Inflammatory macrophage (primary cell): ENCODE data around the gene ATP2B2.
A peak's percentile ranks its signal among the peaks of the same experiment; 100 is the strongest.
"Not testable (repeated sequence)": the region's sequence is repeated elsewhere in the genome, so short reads cannot be mapped to it uniquely, and the experiment has no call there.

Experiments used
- DNase-seq, 2 donors: peaks; one replicate each; pipeline ENCODE4 v3.0.0-alpha.2; 2020 to 2022
- total RNA-seq, 18 experiments: gene quantifications; one replicate each; lab custom pipeline; 2026; ENCODE audit warnings: mixed read lengths in 6 of 18, inconsistent platforms in 2 of 18; lab: John Stamatoyannopoulos, UW

ATP2B2 gene
- 0.33 to 6.3 (median 1.3) reads per million in 18 experiments for total RNA-seq

GRCh38 chr3:10505050-10505790 lies at the start of gene ATP2B2:
ATP2B2 (minus strand) TSS chr3:10505586; CDS start chr3:10449543, 56,043 bp downstream.
- no peak for DNase-seq

GRCh38 chr3:10554746-10555145 lies 49.4 kb upstream of the ATP2B2 start:
- no peak for DNase-seq

- no peak for DNase-seq
Observed at GRCh38 chr3:10554236-10554611, 48.8 kb upstream of the ATP2B2 start.

GRCh38 chr3:10553591-10554235 lies 48.3 kb upstream of the ATP2B2 start:
- no peak for DNase-seq

- DNase-seq: no peak
Observed at GRCh38 chr3:10552631-10552943, 47.2 kb upstream of the ATP2B2 start.

- peak; percentile 95 to 96 for DNase-seq
Observed at GRCh38 chr3:10551821-10552630, 46.6 kb upstream of the ATP2B2 start.

GRCh38 chr3:10551139-10551538 lies 45.8 kb upstream of the ATP2B2 start:
- DNase-seq: no peak

GRCh38 chr3:10550705-10551104 lies 45.3 kb upstream of the ATP2B2 start:
- DNase-seq: no peak

- DNase-seq: peak; percentile 9 to 34
Observed at GRCh38 chr3:10549617-10550230, 44.3 kb upstream of the ATP2B2 start.

GRCh38 chr3:10548992-10549391 lies 43.6 kb upstream of the ATP2B2 start:
- peak in 1 of 2 donors; percentile 38 for DNase-seq

- no peak for DNase-seq
Observed at GRCh38 chr3:10547841-10548783, 42.7 kb upstream of the ATP2B2 start.

GRCh38 chr3:10547413-10547812 lies 42.0 kb upstream of the ATP2B2 start:
- no peak for DNase-seq

- no peak for DNase-seq
Observed at GRCh38 chr3:10546820-10547263, 41.5 kb upstream of the ATP2B2 start.

- no peak for DNase-seq
Observed at GRCh38 chr3:10546181-10546624, 40.8 kb upstream of the ATP2B2 start.

GRCh38 chr3:10542518-10542917 lies 37.1 kb upstream of the ATP2B2 start:
- no peak for DNase-seq

- not testable (repeated sequence) for DNase-seq
Observed at GRCh38 chr3:10540347-10540746, 35.0 kb upstream of the ATP2B2 start.

GRCh38 chr3:10534066-10534465 lies 28.7 kb upstream of the ATP2B2 start:
- DNase-seq: no peak

GRCh38 chr3:10533737-10534023 lies 28.3 kb upstream of the ATP2B2 start:
- no peak for DNase-seq

- DNase-seq: no peak
Observed at GRCh38 chr3:10532939-10533736, 27.8 kb upstream of the ATP2B2 start.

GRCh38 chr3:10531031-10531430 lies 25.6 kb upstream of the ATP2B2 start:
- no peak for DNase-seq

- no peak for DNase-seq
Observed at GRCh38 chr3:10530241-10530640, 24.9 kb upstream of the ATP2B2 start.
